GM06990 (cell line): ENCODE results near the gene HMCN2.

ENCODE experiments used
- DNase-seq: peaks from one replicate; pipeline ENCODE4 v3.0.0-alpha.2; 2011; ENCODE audit not compliant: insufficient read length; ENCODE audit errors: extremely low read depth
- H3K27me3 ChIP-seq: replicated peaks from 2 replicates; pipeline ENCODE4 v1.6.0; 2011; ENCODE audit warnings: low read length; ENCODE audit not compliant: control insufficient read depth, insufficient read depth
- H3K36me3 ChIP-seq: 2 replicates; pipeline ENCODE4 v1.5.1; 2011; ENCODE audit warnings: low read length; ENCODE audit not compliant: control insufficient read depth, insufficient read depth
- H3K4me3 ChIP-seq: replicated peaks from 2 replicates; pipeline ENCODE4 v1.5.1; 2011; ENCODE audit warnings: low read depth, mild to moderate bottlenecking, control low read depth, low read length
- TF ChIP-seq, protein P1 (sequence below): IDR thresholded peaks from 2 replicates; pipeline ENCODE4 v1.5.1; 2011; ENCODE audit warnings: low read length, control low read depth, mild to moderate bottlenecking, inconsistent platforms; ENCODE audit not compliant: insufficient read depth, poor library complexity, severe bottlenecking

Gene HMCN2

DNA sequence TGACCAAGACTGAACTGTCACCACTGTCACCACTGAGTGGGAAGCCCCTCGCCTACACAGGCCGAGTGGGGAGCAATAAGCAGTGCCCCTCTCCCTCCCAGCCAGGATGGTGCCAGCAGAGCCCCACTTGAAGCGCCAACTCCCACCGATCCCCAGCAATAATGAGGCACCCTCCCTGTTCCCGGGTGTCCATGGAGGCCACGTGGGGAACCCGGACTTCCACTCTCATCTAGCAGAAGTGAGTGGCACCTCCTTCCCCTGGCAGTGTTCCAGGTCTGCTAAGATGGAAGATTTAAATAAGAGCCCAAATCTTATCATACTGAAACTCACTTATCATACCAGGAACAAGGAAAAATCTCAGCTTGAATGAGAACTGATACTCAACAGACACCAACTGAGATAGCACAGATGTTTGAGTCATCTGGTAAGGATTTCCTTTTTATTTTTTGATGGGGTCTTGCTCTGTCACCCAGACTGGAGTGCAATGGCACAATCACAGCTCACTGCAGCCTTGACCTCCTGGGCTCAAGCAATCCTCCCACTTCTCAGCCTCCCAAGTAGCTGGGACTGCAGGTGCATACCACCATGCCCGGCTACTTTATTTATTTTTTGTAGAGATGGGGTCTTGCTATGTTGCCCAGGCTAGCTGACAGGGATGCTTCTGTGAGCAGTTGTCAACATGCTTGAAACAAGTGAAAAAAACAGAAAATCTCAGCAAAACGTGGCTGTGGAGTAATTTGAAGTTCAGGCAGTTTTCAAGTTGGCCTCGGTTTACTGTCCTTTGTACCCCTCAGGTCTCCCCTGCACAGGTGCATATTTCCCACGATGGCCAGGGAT lies 149.6 kb downstream of the HMCN2 start:
- TF ChIP-seq, protein P1, sequence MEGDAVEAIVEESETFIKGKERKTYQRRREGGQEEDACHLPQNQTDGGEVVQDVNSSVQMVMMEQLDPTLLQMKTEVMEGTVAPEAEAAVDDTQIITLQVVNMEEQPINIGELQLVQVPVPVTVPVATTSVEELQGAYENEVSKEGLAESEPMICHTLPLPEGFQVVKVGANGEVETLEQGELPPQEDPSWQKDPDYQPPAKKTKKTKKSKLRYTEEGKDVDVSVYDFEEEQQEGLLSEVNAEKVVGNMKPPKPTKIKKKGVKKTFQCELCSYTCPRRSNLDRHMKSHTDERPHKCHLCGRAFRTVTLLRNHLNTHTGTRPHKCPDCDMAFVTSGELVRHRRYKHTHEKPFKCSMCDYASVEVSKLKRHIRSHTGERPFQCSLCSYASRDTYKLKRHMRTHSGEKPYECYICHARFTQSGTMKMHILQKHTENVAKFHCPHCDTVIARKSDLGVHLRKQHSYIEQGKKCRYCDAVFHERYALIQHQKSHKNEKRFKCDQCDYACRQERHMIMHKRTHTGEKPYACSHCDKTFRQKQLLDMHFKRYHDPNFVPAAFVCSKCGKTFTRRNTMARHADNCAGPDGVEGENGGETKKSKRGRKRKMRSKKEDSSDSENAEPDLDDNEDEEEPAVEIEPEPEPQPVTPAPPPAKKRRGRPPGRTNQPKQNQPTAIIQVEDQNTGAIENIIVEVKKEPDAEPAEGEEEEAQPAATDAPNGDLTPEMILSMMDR, result no peak
- Histone ChIP-seq H3K36me3 (no peaks in the 10 kb centered on the region), H3K27me3 (no peaks in the 10 kb centered on the region; the same call in 1 of the 2 replicates), H3K4me3 (no peak overlapping the region)
- DNase-seq, result no peak

DNA sequence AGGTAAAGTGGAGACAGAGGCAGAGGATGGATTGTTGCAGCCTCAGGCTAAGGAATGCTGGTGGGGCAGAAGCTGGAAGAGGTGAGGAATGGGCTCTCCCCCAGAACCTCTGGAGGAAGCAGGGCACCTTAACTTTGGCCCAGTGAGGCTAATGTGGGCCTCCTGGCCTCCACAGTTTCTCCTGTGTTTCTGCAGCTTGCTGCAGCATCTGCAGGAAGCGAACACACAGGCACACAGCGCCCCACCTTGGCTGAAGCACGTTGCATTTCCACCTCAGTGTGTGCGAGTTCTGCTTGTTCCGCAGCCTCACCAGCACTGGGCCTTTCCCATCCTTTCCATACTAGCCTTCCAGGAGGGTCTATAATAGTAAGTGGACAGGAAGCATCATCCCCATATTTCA lies 152.0 kb downstream of the HMCN2 start:
- Histone ChIP-seq H3K36me3 (no peaks in the 10 kb centered on the region), H3K4me3 (no peak overlapping the region), H3K27me3 (no peaks in the 10 kb centered on the region; the same call in 1 of the 2 replicates)
- TF ChIP-seq, protein P1, result peak; percentile 44
- no peak for DNase-seq

DNA sequence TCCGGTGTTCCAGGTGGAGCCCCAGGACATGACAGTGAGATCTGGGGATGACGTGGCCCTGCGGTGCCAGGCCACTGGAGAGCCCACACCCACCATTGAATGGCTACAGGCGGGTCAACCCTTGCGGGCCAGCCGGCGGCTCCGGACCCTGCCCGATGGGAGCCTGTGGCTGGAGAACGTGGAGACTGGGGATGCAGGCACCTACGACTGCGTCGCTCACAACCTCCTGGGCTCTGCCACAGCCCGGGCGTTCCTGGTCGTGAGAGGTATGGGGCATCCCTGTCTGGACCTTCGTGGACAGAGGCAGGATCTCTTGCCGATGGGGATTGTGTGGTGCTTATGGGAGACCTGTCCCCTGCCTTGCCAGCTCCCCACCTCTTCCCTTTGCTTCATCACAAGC lies 153.2 kb downstream of the HMCN2 start:
- no peaks in the 10 kb centered on the region for H3K36me3 ChIP-seq
- no peak overlapping the region for H3K4me3 ChIP-seq
- no peaks in the 10 kb centered on the region; the same call in 1 of the 2 replicates for H3K27me3 ChIP-seq
- TF ChIP-seq, protein P1, result no peak
- DNase-seq, result no peak

DNA sequence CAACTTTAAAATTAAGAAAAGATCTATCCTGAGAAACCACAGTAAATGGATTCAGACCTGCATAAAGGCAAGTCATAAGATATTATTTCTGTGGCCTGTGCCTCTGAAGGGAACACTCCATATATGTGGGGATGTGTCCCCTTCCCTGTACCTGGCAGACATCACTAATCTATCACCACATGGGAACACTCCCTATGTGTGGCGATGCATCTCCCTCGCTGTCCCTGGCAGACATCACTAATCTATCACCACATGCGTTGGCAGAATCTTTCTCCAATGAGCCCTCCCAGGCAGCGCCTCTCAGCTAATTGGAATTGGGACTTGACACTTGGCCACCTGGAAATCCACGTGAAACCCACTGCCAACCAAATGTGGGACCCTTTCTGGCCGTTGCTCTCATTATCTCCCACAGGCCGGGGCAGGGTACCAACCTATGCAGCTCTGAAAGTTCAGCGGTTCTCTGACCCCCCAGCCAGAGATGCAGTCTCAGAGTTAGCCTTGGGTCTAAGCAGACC lies 154.0 kb downstream of the HMCN2 start:
- no peaks in the 10 kb centered on the region; the same call in 1 of the 2 replicates for H3K27me3 ChIP-seq
- H3K4me3 ChIP-seq, result no peak overlapping the region
- DNase-seq, result no peak
- H3K36me3 ChIP-seq, result no peaks in the 10 kb centered on the region
- TF ChIP-seq, protein P1, result no peak

DNA sequence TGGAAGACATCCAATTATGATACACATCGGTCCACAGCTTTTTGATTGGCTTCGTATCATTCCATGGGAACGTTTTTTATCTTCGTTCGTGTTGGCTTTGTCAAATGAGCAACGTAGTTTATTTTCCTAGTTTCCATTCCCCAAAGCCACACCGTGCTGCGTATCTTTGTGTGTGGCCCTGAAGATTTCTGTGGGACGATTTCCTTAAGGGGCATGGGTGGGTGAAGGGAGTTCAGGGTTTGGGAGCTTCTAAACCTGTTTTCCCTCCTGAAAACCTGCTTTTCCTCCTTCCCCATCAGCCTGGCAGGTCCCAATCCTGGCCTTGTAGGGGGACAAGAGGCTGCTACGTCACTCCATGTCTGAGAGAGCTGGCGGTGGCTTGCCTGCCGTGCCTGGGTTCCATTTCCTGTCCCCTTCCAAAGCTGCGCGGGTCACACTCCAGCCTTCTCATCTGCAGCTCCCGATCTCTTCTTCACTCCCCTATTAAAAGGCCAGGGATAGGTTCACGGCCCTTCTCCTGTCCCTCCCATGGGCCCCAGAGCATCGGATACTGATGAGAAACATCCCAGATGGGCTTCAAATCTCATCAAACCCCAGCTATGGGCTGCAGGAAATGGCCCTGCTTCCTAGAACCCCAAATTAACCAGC lies 155.7 kb downstream of the HMCN2 start:
- TF ChIP-seq, protein P1, result no peak
- Histone ChIP-seq H3K36me3 (no peaks in the 10 kb centered on the region), H3K27me3 (no peaks in the 10 kb centered on the region; the same call in 1 of the 2 replicates), H3K4me3 (no peak overlapping the region)
- no peak for DNase-seq
